NCI-H2107 treated with DMSO at 0.1 percent for 48 hours (cell line): ENCODE measurements around the gene MANF.
"Not testable (repeated sequence)": the region's sequence is repeated elsewhere in the genome, so short reads cannot be mapped to it uniquely, and the experiment has no call there.

ENCODE experiments used
- DNase-seq: peaks from one replicate; lab custom pipeline; 2025; ENCODE audit not compliant: unreplicated experiment; lab: John Stamatoyannopoulos, UW

The MANF gene

GRCh38 chr3:51371943-51372557, 13.0 kb upstream of the MANF start:
- DNase-seq: no peak

DNA sequence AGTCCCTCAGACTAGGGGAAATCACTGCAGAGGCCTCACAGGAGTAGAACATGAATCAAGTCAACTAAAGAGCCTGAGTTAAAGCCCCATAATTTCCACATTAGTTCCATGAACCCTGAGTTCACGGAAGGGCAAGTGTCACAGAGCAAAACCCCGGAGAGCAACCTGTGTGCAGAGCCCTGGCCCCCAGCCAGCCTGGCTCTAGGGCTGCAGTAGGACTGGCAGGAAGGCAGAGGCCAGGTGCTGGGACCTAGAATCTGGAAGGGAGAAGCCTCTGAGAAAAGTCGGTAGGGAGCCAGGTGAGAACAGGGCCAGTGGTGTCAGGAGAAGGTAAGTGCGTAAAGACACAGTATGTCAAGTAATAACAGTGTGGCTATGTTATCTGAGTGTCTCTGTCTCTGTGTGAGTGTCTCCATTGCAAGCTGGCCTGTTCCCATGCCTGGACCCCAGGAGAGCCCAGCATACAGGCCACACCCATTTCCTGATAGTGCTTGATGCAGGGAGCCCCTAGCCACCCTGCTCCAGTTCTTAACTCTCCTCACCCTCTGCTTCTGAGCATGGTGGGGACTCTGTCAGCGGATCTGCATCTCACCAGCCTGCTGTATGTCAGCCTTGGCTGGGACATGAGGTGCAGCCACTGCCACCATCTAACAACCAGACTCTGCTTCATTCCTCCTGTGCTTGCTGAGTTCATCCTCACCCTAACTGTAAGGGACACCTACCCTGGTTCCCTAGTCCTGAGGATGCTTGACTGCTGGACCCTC, 11.3 kb upstream of the MANF start:
- no peak for DNase-seq

DNA sequence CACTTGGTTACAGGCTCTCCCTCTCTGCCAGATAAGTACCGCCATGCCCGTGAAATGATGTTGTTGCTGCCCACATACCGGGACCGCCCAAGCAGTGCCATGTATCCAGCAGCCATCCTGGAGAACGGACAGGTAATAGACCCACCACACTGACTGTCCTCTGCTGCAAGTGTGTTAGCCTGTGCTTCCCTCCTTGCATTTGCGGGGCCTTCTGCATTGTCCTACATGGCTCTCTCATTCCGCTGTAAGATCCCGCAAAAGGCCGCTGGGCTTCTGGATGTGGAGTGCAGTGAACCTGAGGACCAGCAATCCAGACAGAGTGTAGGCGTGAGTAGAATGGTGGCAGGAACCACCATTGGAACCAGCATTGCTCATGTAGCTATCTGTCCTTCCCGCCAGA, 10.6 kb upstream of the MANF start:
- DNase-seq: no peak

DNA sequence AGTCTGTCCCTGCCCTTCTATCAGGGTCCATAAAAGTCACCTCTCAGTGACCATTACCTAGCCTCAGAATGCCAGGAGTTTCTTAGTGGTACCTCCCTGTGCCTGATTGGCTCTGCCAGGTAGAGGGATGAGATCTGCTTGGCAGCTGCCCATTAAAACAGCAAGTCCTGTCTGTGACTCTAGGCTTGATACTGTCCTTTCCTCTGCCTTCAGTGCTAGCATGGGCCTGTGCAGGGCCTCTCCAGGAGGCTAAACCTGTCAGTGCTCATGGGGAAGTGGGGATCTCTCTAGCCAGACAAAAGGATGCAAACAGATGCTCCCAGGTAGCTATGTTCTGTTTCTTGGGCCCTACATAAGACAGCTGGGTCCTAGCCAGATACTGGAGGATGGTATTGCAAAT, 10.0 kb upstream of the MANF start:
- no peak for DNase-seq

- DNase-seq: no peak
Measured at GRCh38 chr3:51375571-51375970, 9.5 kb upstream of the MANF start.

DNA sequence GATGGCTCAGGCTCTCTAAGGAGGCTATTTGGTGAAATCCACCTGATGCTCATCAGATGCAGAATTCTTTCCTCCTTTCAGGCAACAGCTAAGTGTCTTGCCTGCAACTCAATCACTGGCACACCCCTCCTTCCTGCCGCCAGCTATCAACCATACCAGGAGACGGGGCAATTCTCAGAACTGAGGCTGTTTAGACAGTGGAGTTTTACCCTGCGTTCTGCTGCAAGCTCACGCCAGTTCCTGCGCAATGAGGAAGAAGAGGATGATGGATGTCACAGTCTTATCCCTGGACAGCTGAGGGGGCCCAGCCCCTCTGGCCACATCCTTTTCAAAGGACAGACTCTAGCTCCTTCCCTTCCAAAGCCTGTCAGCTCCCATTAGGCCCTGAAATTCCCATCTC, 7.0 kb upstream of the MANF start:
- DNase-seq: no peak

DNA sequence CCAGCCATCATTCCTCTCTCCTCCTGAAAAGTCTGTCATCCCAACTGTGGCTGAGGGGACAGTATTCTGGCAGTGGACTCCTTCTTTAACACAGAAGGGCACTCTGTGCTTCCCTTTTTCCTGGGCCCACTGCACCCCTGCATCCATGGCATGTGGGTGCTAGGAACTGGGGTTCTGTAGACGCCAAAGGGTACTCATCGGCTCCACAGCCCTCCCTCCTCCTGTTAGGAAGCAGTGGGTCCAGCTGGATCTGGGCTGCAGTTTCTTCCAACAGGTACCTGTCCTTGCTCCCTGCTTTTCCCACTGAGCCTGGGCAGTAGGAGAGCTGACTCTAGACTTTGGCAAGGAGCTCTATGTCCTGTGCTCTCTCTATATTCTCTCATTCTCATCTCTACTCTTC, 6.4 kb upstream of the MANF start:
- DNase-seq: no peak

GRCh38 chr3:51379301-51379700, 5.8 kb upstream of the MANF start:
- DNase-seq: no peak

DNA sequence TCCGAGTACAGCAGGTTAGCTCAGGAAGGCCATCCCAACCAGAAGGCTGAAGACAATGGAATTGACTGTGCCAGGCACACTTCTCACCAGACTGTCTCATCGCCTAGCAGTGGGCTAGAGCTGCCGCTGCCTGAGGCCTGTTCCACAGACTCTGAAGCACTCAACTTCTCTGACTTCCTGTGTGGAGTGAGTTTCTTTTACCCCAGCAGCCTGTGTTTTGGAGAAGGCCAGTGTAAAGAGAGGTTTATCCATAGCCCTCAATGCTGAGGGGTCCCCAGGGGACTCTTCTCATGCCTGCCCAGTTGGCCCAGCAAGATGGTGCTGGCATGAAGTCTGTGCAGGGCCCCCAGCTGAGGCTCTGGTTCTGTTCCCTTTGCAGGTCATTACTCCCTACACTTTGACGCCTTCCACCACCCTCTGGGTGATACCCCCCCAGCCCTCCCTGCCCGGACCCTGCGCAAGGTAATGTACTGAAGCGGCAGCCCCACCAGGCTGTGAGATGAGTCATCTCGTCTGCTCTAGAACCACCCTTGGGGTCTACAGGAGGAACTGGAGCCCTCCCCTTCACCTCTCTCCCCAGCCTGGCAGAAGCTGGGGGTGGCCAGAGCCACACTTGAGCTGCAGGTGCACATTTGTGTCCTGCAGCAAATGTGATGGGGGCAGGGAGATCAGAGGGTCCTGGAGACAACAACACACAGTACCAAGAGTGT, 5.2 kb upstream of the MANF start:
- no peak for DNase-seq

- no peak for DNase-seq
Measured at GRCh38 chr3:51380601-51381332, 4.3 kb upstream of the MANF start.

GRCh38 chr3:51381333-51381705, 3.8 kb upstream of the MANF start:
- DNase-seq: no peak

DNA sequence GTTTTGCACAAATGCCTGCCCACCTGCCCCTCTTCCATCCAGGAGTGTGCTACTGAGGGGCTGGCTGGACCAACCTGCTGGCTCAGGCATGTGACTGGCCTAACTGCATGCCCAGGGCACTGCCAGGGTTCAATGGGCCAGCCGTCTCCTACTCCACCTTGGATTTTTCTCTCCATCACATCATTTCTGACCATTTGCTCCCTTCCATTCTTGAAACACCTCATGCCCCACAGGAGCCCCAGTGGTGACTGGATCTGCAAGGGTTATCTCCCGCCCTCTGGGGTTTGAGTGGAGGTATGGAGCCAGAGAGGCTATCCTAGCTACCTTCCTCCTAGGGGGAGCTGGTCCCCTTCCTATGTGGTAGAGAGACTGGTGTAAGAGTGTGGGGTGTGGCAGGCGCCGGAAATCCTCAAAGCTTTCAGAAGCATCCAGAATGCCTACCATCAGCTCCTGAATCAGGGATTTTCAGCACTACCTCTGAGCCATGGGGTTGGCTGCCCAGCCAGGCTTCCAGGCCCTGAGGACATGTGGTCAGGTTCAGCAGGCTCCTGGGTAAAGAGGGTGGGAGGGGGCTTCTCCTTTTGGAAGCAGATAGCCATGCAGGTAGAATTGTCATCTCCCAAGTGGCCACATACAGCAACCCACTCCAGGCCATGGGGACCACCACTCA, 2.9 kb upstream of the MANF start:
- no peak for DNase-seq

DNA sequence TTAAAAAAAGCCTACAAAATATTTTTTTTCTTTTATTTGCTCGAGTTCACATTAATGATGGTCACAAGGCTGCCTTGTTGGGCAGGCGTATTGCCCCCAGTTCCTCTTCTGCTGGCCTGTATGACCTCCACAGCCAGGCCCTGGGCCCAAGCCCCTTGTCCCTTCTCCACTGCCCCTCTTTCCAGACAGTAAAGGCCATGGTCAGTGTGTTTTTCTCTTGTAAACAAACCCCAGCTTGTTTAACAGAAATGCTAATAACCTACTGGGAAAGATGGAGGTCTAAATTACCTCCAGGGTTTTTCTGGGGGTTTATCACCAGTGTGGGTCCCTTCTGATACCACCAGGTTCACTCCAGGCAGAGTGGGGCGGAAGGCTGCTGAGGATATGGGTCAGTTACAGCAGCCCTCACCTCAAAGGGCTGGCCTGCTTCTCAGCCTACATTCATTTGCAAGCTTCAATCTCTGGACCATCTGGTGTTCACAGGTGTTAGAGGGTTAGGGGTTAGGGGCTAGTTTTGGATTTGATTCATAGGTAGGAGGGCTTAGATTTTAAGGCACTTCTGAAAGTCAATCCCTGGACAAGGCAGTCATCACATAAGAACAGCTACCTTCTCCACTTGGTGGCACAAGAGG, 2.0 kb upstream of the MANF start:
- DNase-seq: no peak

DNA sequence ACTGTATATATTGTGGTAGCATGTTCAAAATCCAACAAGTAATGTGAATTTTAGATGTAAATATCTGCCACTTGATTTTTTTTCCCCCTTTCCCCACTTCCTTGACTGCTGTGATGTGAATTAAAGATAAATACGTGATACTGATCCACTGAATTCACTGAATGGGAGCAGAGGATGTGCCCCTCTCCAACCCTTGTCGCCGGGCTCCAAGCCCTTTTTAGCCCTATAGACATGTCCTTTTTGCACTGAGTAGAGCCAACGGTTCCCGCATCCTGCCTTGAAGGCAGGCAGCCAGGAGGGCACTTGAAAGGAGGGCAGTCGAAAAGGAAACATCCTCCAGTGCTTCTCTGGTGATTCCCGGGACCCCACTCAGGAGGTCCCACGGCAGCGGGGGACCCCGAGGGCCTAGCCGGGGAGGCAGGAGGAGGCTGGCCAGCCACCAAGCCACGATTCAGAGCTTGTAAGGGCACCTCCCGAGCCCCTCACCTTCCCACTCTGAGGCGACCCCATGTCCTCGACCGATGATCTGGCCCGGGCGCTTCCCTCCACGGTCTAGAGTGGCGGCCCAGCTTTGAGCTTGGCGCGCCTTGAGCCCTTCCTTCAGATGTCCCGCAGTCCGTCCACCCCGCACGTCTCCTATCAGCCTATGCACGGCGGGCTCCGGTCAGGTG, 901 bp upstream of the MANF start:
- DNase-seq: no peak

DNA sequence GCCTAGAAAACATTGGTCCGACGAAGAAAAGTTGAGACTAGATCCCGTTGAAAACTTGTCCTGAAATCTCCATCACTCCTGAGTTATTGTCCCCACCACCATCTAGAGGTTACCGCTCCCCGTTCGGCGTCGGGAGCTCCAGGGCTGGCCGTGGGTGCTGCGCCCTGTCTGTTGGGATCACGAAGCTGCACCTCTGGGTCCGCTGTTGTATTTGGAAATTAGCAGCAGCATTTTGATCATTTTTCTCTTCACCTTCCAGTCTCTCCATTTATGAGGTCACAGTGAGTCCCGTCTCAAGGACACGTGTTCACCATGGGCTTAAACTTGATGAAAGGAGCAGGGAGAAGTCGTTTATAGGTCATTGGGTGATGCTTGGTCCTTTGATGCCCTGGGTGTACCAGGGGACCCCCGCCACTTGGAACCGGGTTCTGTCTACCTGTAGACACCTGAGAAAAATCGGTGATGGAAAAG, 565 bp downstream of the MANF start:
- no peak for DNase-seq

GRCh38 chr3:51386159-51386851, 1.2 kb downstream of the MANF start:
- DNase-seq: no peak

GRCh38 chr3:51386852-51387229, 1.8 kb downstream of the MANF start:
- no peak for DNase-seq

GRCh38 chr3:51387281-51387680, 2.2 kb downstream of the MANF start:
- not testable (repeated sequence) for DNase-seq

- no peak for DNase-seq
Measured at GRCh38 chr3:51388286-51389029, 3.4 kb downstream of the MANF start.
